ENCODE results near the gene NLRP5.
A peak's percentile ranks its signal among the peaks of the same experiment; 100 is the strongest.
"Not testable (repeated sequence)": the region's sequence is repeated elsewhere in the genome, so short reads cannot be mapped to it uniquely, and the experiment has no call there.

Gene NLRP5

GRCh38 chr19:56098731-56099568 is 112.4 kb downstream of the NLRP5 start:
- no peak for DNase-seq (ENCODE audit: low read depth)

GRCh38 chr19:56099638-56100539 is 113.3 kb downstream of the NLRP5 start:
- DNase-seq (ENCODE audit: low read depth) = no peak

- DNase-seq (ENCODE audit: low read depth) = no peak
Measured at GRCh38 chr19:56101095-56101494, 114.5 kb downstream of the NLRP5 start.

- no peak for DNase-seq (ENCODE audit: low read depth)
Measured at GRCh38 chr19:56101746-56102535, 115.4 kb downstream of the NLRP5 start.

DNA sequence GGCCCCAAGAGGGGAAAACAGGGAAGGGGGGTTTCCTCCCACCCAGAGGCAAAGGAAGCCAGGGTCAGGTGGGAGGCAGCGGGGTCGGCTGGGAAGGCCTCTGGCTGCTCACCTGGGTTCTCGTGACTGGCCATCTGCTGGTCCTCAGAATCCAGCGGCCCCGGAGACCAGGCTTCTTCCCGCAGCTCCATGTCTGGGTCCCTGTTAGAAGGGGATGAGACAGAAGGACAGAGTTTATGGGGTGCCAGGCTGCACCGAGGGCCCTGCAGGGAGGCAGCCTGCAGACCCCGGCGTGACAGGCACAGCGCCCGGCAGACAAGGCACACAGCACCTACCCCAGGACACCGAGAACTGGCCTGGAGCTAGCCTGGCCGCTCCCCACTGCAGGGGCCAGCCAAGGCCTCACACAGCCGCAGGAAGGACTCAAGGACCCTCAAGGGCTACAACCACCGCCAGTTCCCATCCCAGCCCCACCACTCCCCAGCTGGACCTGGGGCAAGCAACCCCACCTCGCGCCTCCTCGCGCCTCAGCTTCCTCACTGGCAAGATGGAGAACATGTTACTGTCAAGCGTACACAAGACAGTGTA is 116.5 kb downstream of the NLRP5 start:
- DNase-seq (ENCODE audit: low read depth) = no peak

DNA sequence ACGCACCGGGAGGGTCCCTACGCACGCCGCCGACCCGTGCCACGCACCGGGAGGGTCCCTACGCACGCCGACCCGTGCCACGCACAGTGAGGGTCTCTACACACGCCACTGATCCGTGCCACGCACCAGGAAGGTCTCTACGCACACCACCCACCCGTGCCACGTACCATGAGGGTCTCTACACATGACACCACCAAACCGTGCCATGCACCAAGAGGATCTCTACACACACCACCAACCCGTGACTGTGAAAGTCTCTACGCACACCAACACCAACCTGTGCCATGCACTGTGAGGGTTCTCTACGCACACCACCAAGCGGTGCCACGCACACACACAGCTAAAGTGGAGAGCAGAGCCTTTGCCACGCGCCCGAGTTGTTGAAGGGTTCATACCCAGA is 117.8 kb downstream of the NLRP5 start:
- no peak for DNase-seq (ENCODE audit: low read depth)

DNA sequence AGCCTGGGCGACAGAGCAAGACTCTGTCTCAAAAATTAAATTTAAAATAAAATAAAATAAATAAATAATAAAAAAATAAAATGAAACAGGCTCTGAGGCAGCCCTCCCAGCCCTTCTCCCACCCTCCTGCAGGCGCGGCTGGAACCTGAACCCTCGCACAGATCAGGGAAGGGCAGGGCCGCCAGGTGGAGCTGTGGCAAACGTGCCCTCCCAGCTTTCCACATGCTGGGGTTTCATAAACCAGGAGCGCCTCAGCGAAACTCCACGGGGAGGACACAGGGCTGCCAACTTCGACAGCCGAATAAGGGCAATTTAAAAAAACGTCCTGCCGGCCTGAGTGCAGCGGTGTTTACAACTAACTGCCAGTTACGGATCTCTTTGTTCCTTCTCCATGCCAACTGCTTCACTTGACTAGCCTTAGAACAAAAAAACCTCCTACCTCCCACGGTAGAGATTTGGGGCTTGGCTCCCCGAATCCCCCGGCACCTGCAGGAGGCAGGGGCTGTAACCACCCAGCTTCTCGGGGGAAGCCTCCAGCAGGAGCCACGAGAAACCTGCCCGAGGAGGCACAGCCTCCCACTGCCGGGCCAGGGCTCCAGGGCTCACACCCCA is 118.6 kb downstream of the NLRP5 start:
- DNase-seq (ENCODE audit: low read depth) = peak; percentile 23

- DNase-seq (ENCODE audit: low read depth) = not testable (repeated sequence)
Measured at GRCh38 chr19:56105831-56106396, 119.3 kb downstream of the NLRP5 start.

- DNase-seq (ENCODE audit: low read depth) = no peak
Measured at GRCh38 chr19:56106397-56106849, 119.8 kb downstream of the NLRP5 start.

DNA sequence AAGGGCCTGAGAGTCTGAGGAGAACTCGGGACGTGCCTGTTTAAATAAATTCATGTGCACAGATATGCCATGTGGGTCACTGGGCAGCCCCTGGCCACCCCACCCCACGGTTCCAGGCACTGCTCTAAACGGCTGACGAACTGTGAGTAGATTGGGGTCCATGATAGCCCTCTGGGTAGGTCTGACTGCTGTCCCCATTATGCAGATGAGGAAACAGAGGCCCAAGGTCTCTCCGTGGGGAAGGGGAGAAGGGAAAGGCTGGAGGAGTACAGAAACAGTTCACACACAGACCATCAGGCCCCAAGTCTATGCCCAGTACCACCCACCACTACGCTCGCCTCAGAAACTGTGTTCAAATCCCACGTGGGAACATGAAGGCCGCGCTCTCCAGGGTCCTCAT is 120.4 kb downstream of the NLRP5 start:
- no peak for DNase-seq (ENCODE audit: low read depth)

DNA sequence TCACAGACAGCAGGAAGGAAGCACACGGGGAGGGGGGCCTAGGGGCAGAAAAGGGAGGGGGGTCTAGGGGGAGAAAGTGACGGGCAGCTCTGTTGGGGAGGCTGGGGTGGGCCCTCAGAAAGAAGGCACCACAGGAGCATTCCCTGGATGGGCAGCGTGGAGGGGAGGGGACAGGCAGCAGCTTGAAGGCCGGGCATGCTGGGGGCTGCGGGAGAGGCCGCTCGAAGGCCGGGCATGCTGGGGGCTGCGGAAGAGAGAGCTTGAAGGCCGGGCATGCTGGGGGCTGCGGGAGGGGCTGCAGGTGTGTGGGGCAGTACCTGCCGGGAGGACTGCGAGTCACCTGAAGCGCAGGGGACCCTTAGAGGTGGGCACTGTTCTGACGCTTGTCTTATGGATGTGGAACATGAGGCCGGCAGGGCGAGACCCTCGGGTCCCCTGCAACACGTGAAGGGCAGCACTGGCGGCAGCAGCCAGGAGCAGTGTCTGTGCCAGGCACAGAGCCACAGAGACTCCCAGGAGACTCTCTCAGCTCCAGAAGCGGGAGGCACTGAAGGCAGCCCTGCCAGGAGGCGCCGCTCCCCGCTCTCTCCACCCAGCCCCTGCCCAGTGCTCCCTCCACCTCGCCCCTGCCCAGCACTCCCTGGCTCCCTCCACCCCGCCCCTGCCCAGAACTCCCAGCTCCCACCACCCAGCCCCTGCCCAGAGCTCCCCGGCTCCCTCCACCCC is 121.2 kb downstream of the NLRP5 start:
- DNase-seq (ENCODE audit: low read depth) = no peak

DNA sequence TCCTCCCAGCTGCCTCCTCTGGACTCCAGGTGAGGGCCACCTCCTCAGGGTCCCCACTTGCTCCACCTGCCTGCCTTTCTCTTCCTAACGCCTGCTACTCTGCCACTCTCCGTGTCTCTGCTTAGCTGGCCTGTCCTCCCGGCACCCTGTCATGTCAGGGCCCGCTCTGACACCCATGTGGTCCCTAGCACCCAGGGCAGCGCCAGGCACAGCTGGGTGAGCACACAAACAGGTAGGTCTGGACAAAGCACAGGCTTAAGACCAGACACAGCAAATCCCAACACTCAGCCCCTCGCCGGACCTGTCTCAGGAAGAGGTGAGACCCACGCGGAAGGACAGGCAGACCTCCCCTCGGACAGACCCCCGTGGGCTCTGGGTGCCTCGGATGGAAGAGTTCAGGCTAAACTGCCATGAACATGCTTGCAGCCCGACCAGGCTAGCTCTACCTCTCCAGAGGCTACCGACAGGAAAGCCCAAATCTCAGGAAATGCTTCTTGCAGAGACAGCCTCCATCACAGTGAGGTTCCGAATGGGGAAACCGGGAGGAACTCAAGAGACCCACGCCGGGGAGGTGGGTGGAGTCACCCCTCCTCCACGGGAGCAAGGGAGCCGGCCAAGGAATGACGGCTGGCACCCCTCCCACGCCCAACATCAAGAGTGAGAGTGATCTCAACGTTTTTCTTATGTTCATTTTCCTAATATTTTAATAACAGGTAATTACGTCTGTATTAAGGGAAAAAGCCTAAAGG is 122.0 kb downstream of the NLRP5 start:
- DNase-seq (ENCODE audit: low read depth) = no peak

- no peak for DNase-seq (ENCODE audit: low read depth)
Measured at GRCh38 chr19:56109226-56109625, 122.7 kb downstream of the NLRP5 start.

DNA sequence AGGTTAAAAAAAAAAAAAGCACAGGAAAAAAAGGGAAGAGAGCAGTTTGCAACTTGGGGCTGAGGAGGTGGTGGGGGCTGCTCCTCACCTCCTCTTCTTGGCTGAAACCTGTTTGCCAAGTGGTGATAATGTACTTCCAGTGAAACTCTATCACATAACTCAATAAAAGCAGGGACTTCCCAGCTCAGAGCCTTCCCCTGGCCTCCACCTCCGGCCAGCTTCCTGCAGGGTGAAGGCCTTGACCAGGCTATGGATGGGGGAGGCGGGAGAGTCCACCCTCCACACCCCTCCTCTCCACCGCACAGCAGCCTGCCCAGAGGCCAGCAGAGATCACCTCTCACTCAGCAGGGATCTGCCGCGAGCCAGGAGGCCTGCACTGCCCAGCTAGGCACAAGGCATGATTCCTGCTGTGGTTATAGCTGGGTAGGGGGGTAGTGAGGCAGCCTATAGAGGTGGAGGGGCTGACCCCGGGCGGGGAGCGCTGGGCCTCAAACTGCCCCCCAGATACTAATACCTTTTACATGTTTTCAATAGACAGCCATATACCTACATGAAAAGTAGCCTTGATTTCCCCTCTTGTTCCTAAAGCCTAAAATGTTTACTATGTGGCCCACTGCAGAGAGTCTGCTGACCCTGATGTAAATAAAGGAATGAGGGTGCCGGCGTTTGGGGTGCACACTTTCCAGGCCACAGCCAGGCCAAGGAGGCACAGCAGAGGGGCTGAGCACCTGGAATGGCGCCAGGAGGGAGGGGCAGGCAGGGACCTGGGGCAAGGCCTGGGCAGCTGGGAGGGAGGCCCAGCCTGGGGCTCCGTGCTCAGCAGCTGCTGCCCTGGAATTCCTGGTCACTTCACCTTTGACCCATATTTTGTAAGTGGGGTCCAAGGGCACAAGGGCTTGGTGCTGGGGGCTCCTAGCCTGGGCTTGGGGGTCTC is 124.2 kb downstream of the NLRP5 start:
- no peak for DNase-seq (ENCODE audit: low read depth)
